ENCODE measurements around the gene S100PBP. TPM values are rescaled to one million over a fixed set of nuclear protein-coding genes. Genes with fewer than 3 reads are reported as not detected.

S100PBP gene
- total RNA-seq, 1 experiment from 2014 or later = 50.1 TPM

DNA sequence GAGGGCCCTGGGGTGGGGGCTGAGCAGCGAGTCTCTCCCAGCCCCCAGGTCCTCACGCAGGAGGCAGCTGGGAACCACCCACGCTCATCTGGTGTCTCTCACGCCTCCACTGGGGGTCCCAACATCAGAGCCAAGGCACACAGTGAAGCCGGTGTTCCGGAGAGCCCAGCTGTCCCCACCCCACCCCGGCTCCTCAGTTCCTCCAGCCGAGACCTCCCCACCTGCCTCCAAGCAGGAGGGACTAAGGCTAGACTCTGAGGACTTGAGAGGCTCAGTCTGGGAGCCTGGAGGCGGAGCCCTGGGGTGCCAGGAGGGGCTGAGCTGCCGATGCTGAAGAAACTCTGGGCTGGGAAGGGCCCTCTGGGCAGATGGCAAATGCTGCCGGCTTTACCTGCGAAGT, 67.3 kb downstream of the S100PBP start:
- H3K27me3 ChIP-seq (ENCODE audit: insufficient read depth, low read length) = no peaks in the 10 kb centered on the region; the same call in 1 of the 2 replicates
- no peak overlapping the region for H2BK15ac ChIP-seq (ENCODE audit: low read depth, low read length)
- no peak for DNase-seq
- no peak overlapping the region for H2BK20ac ChIP-seq (ENCODE audit: low read depth, low read length, poor library complexity, severe bottlenecking)
- Mint-ChIP-seq H3K4me3 (no peak overlapping the region), H3K9me3 (no peaks in the 10 kb centered on the region; a peak in 1 of 5 replicates), H3K36me3 (ENCODE audit: insufficient read depth in 1 of 3, low read depth in 3 of 3) (no peaks in the 10 kb centered on the region), H3K27me3 (ENCODE audit: low read depth) (peaks cover 57% of the 10 kb centered on the region), H3K4me1 (peaks cover 4 to 35% of the 10 kb centered on the region in 2 experiments; a peak in 3 of 4 replicates), H3K27ac (no peak overlapping the region)
- no peak overlapping the region for H3K4ac ChIP-seq (ENCODE audit: low read depth, low read length)
- H2AK5ac ChIP-seq (ENCODE audit: insufficient read length, low read length) = no peak overlapping the region
- H2BK5ac ChIP-seq (ENCODE audit: insufficient read length, low read length) = no peak overlapping the region
- H3K18ac ChIP-seq (ENCODE audit: insufficient read length, low read depth, low read length) = no peak overlapping the region
- H3K4me1 ChIP-seq (ENCODE audit: insufficient read depth, low read length) = no peaks in the 10 kb centered on the region
- H4K5ac ChIP-seq (ENCODE audit: insufficient read length, low read depth, low read length) = no peak overlapping the region
- H3K56ac ChIP-seq (ENCODE audit: insufficient read length, low read depth, low read length) = no peak overlapping the region
- no peak overlapping the region for H2AFZ ChIP-seq (ENCODE audit: low read length)
- H4K8ac ChIP-seq (replicated peaks; ENCODE audit: insufficient read length, low read depth, low read length) = no peak overlapping the region
- no peak overlapping the region for H4K91ac ChIP-seq (ENCODE audit: insufficient read length, low read depth, low read length)
- H3K9me3 ChIP-seq (ENCODE audit: control insufficient read depth, low read depth, low read length) = no peaks in the 10 kb centered on the region
- no peak overlapping the region for H3K23ac ChIP-seq (ENCODE audit: insufficient read length, low read depth, low read length)
- H3K79me2 ChIP-seq (ENCODE audit: insufficient read depth, low read length) = no peaks in the 10 kb centered on the region
- no peaks in the 10 kb centered on the region for H4K20me1 ChIP-seq (ENCODE audit: control insufficient read depth, insufficient read depth, insufficient read length)
- TF ChIP-seq, protein P1, sequence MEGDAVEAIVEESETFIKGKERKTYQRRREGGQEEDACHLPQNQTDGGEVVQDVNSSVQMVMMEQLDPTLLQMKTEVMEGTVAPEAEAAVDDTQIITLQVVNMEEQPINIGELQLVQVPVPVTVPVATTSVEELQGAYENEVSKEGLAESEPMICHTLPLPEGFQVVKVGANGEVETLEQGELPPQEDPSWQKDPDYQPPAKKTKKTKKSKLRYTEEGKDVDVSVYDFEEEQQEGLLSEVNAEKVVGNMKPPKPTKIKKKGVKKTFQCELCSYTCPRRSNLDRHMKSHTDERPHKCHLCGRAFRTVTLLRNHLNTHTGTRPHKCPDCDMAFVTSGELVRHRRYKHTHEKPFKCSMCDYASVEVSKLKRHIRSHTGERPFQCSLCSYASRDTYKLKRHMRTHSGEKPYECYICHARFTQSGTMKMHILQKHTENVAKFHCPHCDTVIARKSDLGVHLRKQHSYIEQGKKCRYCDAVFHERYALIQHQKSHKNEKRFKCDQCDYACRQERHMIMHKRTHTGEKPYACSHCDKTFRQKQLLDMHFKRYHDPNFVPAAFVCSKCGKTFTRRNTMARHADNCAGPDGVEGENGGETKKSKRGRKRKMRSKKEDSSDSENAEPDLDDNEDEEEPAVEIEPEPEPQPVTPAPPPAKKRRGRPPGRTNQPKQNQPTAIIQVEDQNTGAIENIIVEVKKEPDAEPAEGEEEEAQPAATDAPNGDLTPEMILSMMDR (conservative IDR thresholded peaks at IDR 0.05) = no peak
- WGBS (ENCODE audit: extremely low coverage, insufficient read length, low lambda C conversion rate) = no CpG with 5 or more reads among the region's 12 CpGs
- H3K79me1 ChIP-seq (ENCODE audit: insufficient read depth, low read depth, low read length, poor library complexity, severe bottlenecking) = no peaks in the 10 kb centered on the region
- no peak overlapping the region for H3T11ph ChIP-seq (ENCODE audit: low read length)
- no peaks in the 10 kb centered on the region for H3K23me2 ChIP-seq (ENCODE audit: insufficient read length, low read depth, low read length, poor library complexity, severe bottlenecking)
- no peak overlapping the region for H3K27ac ChIP-seq (ENCODE audit: insufficient read length, low read depth, low read length)
- no peak overlapping the region for H3K4me2 ChIP-seq (ENCODE audit: insufficient read depth, insufficient read length, low read length)
- no peak overlapping the region for H2BK12ac ChIP-seq (ENCODE audit: insufficient read length, low read depth, low read length)
- no peak overlapping the region for H3K14ac ChIP-seq (ENCODE audit: insufficient read depth, low read length)
- H2BK120ac ChIP-seq (ENCODE audit: low read depth, low read length, poor library complexity, severe bottlenecking) = no peak overlapping the region
- H3K9ac ChIP-seq (ENCODE audit: extremely low read depth, insufficient read length, low read length) = no peak overlapping the region
